Activated CD8-positive, alpha-beta memory T cell treated with anti-CD3 and anti-CD28 coated beads for 1 hour (primary cell): ENCODE results near the gene HAUS7.
"Not testable (repeated sequence)": the region's sequence is repeated elsewhere in the genome, so short reads cannot be mapped to it uniquely, and the experiment has no call there.

Experiments used
- DNase-seq, 2 donors: peaks; one replicate each; pipeline ENCODE4 v3.0.0-alpha.2; 2020; ENCODE audit warnings: low read depth in 1 of 2; ENCODE audit errors: extremely low read depth in 1 of 2

Gene HAUS7

DNA sequence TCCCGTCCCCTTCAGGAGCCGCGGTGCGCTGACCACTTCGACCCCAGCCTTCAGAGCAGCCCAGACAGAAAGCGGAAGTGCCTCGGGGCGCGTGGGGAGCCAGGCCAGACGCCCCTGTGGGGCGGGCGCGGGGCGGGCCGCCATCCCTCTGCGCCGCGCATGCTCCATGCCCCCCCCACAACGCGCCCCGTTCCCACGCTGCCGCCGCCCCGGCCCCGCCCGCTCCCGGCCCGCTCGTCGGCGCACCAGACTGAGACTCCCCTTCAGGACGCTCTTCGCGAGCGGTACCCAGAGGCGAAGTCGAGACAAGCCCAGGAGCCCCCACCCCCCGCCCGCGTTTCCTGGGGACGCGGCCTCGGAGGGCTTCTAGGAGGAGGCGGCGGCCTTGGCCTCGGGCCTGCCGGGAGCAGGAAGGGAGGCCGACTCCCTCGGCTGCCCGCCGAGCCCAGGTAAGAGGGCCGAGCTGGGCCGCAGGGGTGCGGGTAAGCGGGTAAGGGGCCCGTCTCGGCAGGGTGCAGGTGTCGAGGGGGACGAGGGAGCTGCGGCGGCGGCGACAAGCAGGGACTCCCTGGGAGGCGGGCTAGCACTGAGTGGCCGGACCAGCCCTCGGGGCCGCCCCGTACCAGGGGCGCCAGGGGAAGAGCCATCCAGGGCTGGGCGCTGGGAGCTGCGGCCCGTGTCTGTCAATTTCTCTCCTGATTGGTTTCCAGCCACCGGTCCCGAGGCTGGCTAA, 59.0 kb downstream of the HAUS7 start, which contains the start of gene ZFP92:
Gene ZFP92, plus strand, starts transcription at position 218 of the 733 bp plus-strand sequence. CDS start 6,851 bp downstream, outside the sequence.
- no peak for DNase-seq

DNA sequence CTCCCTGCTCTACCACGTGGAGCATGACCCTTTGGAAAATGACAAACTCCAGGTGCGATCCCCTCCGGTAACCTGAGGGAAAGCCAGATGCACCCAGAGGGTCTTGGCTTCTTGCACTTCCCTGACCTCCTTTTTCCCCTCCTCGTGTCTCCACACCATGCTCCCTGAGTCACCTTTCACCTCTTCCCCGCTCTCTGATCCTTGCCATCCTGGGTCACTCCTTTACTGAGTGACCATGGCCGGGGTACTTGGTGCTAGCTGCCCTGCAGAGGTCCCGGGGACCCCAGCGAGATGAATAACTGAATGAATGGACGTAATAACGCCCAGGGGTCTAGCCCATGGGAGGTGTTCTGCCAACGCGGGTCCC, 59.5 kb downstream of the HAUS7 start:
- DNase-seq: no peak

DNA sequence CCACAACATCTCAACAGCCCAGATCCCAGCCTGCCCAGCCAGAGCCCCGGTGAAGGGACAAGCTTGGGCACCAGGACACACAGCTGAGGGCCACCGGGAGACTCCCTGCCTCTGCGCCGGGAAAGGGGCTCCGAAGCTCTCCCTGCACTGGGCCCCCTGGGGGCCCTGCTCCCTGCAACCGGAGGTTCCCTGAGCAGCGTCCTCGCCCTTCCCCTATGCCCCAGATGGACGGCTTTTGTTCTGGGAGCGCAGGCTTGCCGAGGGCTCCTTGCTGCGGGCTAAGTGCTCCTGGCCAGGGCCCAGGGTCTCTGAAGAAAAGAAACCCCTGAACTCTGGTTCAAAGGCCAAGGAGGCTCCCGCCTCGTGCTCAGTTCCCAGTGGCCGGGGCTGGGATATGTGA, 60.0 kb downstream of the HAUS7 start:
- no peak for DNase-seq

DNA sequence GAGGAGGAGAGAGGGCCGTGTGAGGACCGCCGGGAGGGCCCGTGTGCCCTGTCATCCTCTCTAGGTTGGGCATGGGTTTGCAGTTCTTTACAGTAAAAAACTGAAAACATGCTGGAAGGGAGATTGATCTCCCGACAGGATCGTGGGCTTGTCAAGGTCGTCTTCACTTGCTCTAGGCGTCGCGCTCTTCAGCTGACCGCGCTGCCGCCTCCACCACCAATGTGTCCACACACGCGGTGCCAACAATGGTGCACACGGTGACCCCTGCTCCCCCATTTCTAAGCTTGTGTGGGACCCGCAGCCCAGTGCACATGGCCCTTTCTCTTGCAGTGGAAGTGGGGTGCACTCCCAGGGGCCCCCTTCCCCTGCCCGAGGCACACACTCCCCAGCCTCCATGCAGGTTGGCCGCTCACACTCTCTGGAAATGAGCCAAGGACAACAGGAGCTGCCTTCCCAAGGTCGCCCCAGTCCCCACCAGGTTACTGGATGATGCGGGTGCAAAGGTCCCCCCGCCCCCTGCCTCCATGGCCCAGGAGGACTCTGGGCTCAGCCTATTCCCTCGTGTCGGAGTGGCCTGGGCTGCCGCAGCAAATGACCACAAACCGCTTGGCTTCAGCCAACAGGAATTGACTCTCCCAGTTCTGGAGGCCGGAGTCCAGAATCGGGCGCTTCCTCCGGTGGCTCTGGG, 60.8 kb downstream of the HAUS7 start:
- no peak for DNase-seq

DNA sequence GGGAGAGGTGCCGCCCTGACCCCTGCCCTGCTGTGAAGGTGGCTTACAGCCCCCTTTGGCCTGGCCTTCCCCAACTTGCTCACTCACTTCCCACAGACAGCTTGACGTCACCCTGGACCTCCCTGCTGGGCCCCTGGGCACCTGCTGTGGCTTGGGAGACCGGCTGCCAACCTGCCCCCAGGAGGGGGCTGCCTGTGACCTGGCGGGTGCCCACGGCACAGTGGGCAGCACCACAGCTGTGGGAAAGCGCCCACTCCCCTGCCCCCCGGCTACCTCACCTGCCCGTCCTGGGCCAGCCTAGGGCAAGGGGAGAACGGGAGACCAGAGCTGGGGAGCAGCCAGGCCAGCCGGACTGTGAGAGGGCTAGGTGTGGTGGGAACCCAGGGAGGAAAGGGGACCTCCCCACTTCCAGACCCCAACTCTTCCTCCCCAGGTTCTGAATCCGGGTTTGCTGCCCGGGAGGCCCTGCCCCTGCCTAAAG, 61.5 kb downstream of the HAUS7 start:
- no peak for DNase-seq

DNA sequence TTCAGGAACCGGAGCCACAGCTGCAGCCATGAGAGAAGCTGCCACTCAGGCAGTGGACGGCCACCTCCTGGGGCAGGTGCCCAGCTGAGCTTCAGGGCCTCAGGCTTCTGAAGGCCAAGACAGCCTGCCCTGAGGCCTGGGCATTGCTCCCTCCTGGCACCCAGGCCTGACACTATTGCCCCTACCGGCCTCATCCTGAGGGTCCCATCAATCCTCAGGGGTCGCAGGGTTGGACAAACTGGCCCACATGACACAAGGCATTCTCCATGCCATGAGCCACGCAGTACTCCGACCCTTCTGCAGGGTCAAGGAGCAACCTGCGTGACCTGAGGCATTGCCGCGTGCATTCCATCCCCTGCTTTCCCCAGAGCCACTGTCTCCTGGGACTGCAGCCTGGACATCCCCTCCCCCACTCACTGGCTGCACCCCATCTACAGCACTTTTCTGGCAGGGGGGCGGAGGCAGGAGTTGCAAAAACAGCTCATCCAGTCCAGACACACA, 62.1 kb downstream of the HAUS7 start:
- no peak for DNase-seq

DNA sequence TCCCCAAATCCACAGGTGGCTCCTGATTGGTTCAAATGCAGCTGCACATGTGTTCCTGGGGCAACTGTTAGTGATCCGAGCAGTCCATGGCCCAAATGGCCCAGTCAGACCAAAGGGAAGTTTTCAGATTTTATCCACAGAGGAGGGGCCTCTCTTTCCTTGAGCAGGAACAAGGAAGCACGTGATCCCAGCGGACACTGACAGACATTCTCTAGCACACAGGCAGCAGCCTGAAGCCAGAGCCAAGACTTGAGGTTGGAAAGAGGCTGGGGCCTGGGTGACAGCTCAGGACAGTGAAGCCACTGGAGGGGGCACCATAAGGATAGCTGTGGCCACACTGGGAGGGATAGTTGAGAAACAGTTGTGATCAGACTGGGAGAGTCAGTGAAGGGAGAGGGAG, 62.6 kb downstream of the HAUS7 start:
- DNase-seq: no peak

DNA sequence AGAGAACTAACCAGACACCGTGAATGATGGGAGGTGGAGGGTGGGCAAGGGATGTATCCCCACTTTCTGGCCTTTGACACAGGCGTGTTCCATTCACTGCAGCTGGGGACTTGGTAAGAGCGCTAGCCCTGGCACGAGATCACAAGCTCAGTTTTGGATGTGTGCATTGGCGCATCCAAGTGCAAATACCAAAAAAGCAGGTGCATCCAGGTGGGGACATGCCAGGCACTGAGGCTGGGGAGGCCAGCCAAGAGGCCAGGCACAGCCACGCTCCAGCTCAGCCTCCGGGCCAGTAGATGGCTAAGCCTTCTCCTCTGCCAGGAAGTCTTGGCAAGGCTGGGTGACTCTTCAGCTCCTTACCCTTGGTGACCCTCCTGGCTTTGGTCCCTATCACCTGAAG, 63.5 kb downstream of the HAUS7 start:
- DNase-seq: no peak

DNA sequence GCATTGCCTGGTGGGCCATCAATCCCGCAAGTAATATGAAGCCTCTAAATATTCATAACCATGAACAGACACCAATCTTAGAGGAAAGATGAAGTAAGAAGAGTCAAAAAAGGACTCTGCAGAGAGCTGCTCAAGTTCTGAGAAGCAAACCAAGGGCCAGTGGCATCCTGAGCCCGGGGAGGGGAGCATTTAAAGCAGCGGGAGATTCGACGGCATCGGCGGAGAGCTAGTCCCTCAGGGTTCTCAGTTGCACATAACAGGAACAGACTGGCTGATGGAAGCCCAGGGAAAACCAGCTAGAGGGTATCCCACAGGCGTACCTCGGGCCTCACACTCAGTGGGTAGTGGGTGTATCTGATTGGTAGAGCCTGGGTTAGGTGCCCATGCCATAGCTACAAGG, 64.4 kb downstream of the HAUS7 start:
- no peak for DNase-seq

DNA sequence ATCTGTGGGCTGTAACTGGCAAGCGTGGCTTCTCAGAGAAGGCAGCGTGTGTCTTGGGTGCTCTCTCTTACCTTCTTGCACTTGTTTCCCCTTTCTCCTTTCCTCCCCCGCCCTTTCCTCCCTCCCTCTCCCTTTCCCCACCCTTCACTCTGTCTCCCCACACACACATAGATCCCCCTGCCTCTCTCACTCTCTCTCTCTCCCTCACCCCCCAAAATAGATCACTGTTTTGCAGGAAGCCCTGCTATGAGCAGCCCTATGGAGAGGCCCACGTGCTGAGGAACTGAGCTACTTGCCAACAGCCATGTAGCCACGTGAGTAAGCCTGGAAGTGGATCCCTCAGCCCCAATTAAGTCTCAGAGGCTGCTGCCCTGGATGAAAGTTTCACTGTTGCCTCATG, 65.0 kb downstream of the HAUS7 start:
- DNase-seq: no peak

DNA sequence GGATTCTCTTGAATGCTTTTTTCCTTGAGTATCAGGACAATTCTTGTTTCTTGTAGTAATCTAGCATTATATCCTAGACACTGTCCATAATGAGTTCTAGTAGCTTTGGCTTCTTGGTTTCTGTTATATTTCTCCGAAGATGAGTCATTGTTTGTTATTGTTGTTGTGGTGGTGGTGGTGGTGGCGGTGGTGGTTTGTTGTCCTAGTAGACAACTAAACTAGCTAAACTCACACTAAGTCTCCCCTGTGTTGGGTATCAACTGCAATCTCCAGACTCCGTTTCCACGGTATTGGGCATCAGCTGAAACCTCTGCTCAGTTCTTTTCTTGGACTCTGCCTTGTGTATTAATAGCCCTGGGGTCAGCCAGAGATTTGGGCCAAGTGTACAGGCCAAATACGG, 66.0 kb downstream of the HAUS7 start:
- not testable (repeated sequence) for DNase-seq

DNA sequence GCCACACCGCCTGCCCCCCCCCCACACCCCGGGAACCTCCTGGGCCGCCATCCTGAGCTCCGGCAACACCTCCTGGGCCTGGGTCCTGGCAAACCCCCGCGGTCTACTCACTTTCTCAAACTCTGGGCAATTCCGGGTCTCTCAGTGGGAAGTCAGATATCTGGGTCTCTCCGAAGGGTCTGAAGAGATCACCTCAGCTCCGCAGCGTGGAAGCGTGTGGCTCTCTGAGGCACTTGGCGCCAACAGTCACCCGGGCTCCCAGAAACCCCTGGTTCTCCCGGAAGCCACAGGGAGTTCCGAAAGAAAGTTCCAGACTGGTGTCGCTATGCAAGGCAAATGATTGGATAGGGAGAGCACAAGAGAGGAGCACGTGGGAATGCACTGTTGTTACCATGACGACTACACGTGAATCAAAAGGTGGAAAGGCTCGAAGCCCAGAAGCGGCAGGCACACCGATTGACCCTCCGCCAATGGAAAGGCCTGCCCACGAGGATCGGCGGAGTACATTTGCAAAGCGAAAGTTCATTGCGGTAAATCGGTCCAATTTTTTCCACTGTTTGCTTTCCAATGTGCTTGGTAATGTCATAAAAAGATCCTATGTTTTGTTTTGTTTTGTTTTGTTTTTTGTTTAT, 69.1 kb downstream of the HAUS7 start, which contains the start of gene PNMA6E:
Gene PNMA6E, minus strand, starts transcription at position 218 of the 632 bp plus-strand sequence. CDS start 2,501 bp downstream, outside the sequence.
- no peak for DNase-seq

DNA sequence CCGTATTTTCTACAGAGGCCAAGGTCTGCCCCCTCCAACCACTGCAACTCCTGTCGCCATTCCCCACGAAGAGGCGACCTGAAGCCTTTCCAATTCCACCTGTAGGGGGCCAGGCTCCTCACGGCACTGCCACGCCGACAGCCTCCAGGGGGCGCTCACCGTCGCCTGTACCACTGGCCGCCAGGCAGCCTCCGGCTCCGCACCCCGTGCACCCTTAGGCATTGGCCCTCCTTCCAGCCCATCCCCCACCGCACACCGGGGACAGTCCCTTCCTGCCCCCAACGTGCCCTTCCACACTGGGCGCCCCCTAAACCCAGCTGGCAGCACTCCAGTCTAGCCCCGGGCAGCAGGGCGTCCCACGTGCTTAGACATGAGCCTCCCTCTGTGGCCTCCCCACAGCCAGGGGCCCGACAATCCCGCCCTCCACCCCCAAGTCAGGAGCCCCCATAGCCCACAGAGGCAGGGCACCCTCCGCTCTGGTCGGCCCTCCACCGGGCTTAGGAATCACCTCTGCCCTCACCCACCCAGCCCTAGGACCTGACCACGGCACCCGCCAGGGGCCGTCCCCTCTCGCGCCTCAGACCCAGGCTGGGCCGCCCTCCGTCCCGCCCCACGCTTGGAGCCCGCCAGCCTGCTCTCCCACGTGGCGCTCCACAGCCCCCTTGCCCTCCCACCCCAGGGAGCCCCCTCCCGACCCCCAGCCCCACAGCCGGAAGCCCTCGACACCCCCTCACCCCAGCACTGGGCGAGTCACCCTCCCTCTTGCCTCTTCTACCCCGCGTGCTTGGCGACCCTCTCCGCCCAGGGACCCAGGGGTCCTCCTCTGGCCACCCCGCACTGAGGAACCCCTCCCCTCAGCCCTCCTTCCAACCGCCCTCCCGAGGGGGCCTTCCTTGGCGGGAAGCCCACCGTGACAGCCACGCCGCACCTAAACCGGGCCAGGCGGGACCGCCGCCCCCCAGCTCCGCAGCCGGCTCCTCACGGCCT, 69.9 kb downstream of the HAUS7 start:
- peak; percentile 17 to 24 for DNase-seq

DNA sequence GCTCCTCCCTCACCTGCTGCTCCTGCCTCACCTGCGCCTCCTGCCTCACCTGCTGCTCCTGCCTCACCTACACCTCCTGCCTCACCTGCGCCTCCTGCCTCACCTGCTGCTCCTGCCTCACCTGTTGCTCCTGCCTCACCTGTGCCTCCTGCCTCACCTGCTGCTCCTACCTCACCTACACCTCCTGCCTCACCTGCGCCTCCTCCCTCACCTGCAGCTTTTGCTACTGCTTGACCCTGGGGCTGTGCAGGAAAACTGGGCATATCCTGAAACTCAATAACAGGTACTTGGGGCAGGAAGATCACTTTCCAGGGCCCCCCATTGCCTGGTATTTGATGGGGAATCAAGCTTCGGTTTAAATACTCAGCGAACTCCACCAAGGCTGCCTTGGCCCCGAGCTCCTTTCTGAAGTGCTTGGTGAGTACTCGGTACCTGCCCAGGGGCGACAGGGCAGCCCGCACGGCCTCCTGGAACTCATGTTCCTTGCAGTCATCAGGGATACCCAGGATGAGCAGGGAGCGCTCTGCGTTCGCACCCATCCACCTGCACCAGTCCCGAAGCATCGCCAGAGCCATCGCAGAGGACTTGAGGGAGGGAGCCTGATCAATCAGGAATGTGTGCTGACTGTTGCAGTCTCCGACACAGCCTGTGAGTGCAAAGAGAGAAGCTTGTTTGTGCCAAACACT, 72.0 kb downstream of the HAUS7 start:
- no peak for DNase-seq
